Measurements from ENCODE around the gene GSTO2.

GSTO2 gene

DNA sequence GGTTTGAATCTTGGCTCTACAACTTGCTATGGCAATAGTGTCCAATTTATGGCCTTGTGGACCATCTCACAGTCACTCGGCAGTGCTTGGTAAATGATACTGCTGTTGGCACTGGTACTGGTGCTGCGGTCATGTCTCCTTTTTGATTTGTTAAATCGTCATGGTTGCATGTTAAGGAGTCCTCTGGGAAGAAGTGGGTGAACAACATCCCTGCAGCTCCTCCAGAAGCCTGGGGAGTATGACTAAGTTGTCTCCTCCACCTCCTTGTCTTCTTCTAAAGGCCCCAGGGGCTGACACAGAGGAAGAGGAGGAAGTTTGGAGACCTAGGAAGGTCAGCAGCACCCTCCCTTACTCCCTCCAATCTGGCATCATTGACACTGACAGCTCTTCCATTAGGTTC is 60.8 kb downstream of the GSTO2 start:
- Mint-ChIP-seq H3K4me1 (peaks cover 93% of the 10 kb centered on the region), H3K27ac (peak overlapping the region; percentile 98 to 100 (median 99)), H3K36me3 (ENCODE audit: low read depth) (peaks cover 3% of the 10 kb centered on the region), H3K27me3 (ENCODE audit: low read depth) (peaks cover 3% of the 10 kb centered on the region), H3K4me3 (peak overlapping the region in 2 of 3 experiments; percentile 37 to 57), H3K9me3 (no peaks in the 10 kb centered on the region)
- TF ChIP-seq, protein P1, sequence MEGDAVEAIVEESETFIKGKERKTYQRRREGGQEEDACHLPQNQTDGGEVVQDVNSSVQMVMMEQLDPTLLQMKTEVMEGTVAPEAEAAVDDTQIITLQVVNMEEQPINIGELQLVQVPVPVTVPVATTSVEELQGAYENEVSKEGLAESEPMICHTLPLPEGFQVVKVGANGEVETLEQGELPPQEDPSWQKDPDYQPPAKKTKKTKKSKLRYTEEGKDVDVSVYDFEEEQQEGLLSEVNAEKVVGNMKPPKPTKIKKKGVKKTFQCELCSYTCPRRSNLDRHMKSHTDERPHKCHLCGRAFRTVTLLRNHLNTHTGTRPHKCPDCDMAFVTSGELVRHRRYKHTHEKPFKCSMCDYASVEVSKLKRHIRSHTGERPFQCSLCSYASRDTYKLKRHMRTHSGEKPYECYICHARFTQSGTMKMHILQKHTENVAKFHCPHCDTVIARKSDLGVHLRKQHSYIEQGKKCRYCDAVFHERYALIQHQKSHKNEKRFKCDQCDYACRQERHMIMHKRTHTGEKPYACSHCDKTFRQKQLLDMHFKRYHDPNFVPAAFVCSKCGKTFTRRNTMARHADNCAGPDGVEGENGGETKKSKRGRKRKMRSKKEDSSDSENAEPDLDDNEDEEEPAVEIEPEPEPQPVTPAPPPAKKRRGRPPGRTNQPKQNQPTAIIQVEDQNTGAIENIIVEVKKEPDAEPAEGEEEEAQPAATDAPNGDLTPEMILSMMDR (IDR thresholded peaks at IDR 0.05; ENCODE audit: unreplicated experiment in 3 of 3), result no peak

DNA sequence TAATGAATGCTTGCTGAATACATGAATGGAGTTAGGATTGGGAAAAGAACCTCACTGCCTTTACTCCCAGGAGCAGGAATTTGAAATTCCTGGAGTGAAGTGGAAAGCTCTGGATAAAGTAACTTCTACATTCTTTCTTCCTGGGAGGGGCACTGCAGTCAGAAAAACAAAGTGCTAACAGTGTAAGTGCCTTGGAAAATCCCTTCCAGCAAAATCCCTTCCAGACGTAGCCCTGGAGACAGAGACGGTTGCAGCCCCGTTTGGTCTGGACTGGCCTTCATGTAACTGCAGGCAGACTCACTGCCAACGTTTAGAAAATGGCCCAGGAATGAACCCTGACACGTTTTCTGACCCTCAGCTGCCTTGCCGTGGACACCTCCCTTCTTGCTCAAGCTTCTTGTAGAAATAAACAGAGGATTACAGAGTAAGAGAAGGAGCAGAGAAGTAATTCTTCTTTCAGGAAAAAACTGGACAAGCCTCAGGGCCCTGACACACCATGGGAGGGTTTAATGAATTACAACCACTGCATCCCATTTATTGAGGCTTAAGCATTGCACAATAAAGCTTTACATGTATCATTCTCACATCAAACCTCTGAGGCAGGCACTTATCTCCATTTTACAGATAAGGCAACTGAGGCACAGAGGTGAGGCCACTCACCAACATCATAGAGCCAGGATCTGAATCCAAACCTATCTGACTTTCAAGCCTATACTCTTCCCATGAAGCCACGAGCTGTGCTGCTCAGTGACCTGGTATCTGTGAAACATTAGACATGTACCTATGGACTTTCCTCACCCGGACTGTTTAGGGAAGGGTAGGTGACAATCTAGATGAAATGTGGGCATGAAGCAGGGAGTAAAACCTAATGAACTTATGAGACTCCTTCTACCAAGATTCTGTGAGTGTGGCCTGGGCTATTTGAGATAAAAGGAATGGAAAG is 61.5 kb downstream of the GSTO2 start:
- Mint-ChIP-seq H3K9me3 (no peaks in the 10 kb centered on the region), H3K4me3 (peak overlapping the region; percentile 23 to 57 (median 37)), H3K4me1 (peaks cover 93% of the 10 kb centered on the region), H3K27ac (peak overlapping the region; percentile 98 to 100 (median 99)), H3K36me3 (ENCODE audit: low read depth) (no peaks in the 10 kb centered on the region), H3K27me3 (ENCODE audit: low read depth) (peaks cover 3% of the 10 kb centered on the region)
- TF ChIP-seq, protein P1 (IDR thresholded peaks at IDR 0.05; ENCODE audit: unreplicated experiment in 3 of 3), result no peak

DNA sequence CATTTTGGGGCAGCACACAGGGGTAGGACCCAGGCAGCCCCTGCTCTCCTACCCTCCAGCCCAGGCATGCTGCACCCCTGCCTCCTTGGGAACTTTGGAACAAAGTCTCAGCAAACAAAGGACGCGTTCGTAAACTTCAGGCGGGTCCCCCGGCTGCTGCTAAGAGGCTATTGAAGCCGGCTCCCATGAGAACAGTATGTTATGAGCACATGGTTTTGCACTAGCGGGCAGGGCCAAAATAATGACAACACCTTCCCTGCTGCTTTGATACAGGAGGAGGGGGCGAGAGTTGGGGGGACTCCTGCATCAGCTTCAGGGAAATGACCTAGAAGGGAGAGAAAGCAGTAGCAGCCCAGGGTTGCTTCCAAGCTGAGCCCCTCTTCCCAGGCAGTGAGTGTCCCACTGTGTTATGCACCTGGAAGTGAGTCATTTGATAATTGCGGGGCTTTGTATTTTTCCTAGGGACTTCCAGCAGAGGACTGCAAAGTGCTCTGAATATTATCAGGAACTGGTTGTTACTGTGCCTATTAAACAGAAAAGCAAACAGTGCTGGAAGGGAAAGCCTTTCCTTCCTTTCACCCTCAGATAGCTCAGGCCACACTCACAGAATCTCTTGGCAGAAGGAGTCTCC is 62.3 kb downstream of the GSTO2 start:
- TF ChIP-seq, protein P1 (IDR thresholded peaks at IDR 0.05; ENCODE audit: unreplicated experiment in 3 of 3), result no peak
- Mint-ChIP-seq H3K27me3 (ENCODE audit: low read depth) (peaks cover 3% of the 10 kb centered on the region), H3K27ac (peak overlapping the region; percentile 98 to 100 (median 99)), H3K4me1 (peaks cover 91% of the 10 kb centered on the region), H3K4me3 (peak overlapping the region; percentile 6 to 37 (median 28)), H3K36me3 (ENCODE audit: low read depth) (no peaks in the 10 kb centered on the region), H3K9me3 (no peaks in the 10 kb centered on the region)

DNA sequence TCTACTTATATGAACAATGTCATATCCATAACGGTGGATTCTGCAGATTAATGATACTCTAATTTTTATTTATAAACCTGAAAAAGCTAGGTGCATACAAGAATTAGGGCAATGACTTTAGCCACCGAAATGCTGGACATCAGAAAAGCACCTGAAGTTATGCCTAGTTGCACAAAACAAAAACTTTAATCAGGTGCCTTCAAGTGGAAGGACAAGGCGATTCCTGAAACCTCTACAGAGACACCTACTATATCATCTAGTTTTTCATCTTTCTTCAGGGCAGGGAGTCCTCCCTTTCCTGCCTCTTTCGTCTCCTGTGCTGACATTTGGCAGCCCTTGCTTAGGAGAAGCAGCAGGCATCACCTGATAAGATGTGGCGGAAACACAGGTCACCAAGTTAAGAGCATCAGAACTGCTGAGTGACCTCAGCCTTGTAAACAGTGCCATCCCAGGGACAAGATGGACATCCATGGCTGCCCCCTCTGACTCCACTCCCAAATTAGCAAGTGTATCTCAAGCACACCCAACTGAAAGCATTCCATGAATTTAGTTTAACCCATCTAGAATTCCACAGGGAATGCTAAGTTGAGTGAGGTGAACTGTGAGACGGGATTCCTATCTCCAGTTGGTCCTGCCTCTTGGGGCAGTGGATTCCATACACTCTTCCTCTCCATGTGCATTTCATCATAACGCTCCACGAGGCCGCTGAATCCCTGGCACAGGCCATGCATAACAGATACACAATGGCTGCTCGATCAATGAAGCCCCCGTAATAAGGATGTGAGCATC is 63.5 kb downstream of the GSTO2 start:
- Mint-ChIP-seq H3K9me3 (no peaks in the 10 kb centered on the region), H3K27me3 (ENCODE audit: low read depth) (peaks cover 3% of the 10 kb centered on the region), H3K27ac (peak overlapping the region; percentile 74 to 100 (median 99)), H3K4me3 (peak overlapping the region in 2 of 3 experiments; percentile 14 to 65), H3K4me1 (peaks cover 87% of the 10 kb centered on the region), H3K36me3 (ENCODE audit: low read depth) (no peaks in the 10 kb centered on the region)
- TF ChIP-seq, protein P1 (IDR thresholded peaks at IDR 0.05; ENCODE audit: unreplicated experiment in 3 of 3), result no peak

DNA sequence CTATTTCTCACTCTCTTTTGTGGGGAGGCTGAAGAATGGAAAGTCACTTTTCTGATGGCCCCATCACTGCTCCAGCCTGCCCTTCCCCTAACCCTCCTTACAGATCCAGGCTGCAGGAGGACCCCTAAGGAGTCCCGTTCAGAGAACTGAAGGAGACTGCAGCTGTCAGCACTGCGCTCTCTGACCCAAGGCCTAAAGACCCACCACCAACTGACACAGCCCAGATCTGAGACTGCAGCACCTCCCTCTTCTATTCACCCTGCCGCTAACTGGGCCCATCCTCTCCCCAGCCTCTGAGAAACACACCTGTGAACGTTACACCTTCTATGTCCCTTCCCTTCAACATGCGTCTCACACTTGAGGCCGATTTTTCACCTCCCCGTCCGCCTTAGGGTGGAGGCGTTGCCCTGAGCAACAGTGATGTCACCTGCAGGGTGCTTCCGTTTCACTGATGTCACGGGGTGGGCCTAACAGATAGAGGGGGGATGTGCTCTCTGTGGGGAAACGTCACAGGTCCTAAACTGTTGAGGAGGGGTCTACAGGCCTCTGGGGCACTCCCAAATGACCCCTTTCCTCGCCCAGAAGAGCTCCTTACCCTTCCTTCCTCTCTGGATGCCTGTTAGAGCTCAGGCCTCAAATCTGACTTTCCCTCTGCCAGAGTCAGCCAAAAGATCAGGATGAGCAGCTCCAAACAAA is 64.2 kb downstream of the GSTO2 start:
- no peaks in the 10 kb centered on the region for H3K36me3 Mint-ChIP-seq (ENCODE audit: low read depth)
- H3K27ac Mint-ChIP-seq, result peak overlapping the region; percentile 74 to 100 (median 82)
- H3K27me3 Mint-ChIP-seq (ENCODE audit: low read depth), result peaks cover 3% of the 10 kb centered on the region
- peak overlapping the region in 2 of 3 experiments; percentile 14 to 65 for H3K4me3 Mint-ChIP-seq
- H3K4me1 Mint-ChIP-seq, result peaks cover 81% of the 10 kb centered on the region
- TF ChIP-seq, protein P1 (IDR thresholded peaks at IDR 0.05; ENCODE audit: unreplicated experiment in 3 of 3), result no peak
- H3K9me3 Mint-ChIP-seq, result no peaks in the 10 kb centered on the region
